ENCODE data around the gene RNF220. TPM values are rescaled to one million over a fixed set of nuclear protein-coding genes. Genes with fewer than 3 reads are reported as not detected.

The RNF220 gene
- total and polyA plus RNA-seq, 2 donors (not counting 3 experiments of a cell fraction or from before 2014, with no cell fraction given) = 62.7 to 66.6 TPM

DNA sequence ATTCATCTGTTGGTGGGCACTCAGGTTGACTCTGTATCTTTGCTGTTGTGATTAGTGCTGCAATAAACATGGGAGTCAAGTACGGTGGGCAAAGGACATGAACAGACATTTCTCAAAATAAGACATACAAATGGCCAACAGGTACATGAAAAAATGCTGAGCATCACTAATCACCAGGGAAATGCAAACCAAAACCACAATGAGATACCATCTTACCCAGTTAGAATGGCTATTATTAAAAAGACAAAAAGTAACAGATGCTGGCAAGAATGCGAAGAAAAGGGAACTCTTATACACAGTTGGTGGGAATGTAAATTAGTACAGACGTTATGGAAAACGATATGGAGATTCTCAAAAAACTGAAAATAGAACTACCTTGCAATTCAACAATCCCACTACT lies 170.3 kb downstream of the RNF220 start:
- Histone ChIP-seq H3K4me1 (ENCODE audit: control insufficient read depth, extremely low read depth, insufficient read depth, low read length) (no peaks in the 10 kb centered on the region), H3K4me3 (replicated peaks in 1 of 3; ENCODE audit: insufficient read depth in 1 of 3, low read depth in 1 of 3, low read length in 3 of 3) (no peak overlapping the region), H3K4me2 (ENCODE audit: insufficient read depth, low read length) (no peak overlapping the region), H3K9me1 (replicated peaks; ENCODE audit: control insufficient read depth, extremely low read depth, insufficient read depth, low read length) (no peaks in the 10 kb centered on the region), H2AFZ (ENCODE audit: low read depth, low read length) (no peak overlapping the region), H3K9ac (replicated peaks; ENCODE audit: extremely low read depth, insufficient read depth, low read length) (no peak overlapping the region), H3K27me3 (ENCODE audit: control insufficient read depth in 2 of 2, insufficient read depth in 2 of 2, low read length in 2 of 2) (peaks cover 8 to 9% of the 10 kb centered on the region in 2 experiments), H4K20me1 (replicated peaks; ENCODE audit: control insufficient read depth, extremely low read depth, insufficient read depth, low read length) (no peaks in the 10 kb centered on the region), H3K9me3 (replicated peaks; ENCODE audit: control insufficient read depth, insufficient read depth, low read length) (no peaks in the 10 kb centered on the region), H3K27ac (ENCODE audit: insufficient read depth, low read depth, low read length) (no peak overlapping the region), H3K79me2 (ENCODE audit: control insufficient read depth, insufficient read depth, low read length) (no peaks in the 10 kb centered on the region), H3K36me3 (ENCODE audit: control insufficient read depth in 2 of 2, extremely low read depth in 1 of 2, insufficient read depth in 2 of 2, low read length in 2 of 2) (no peaks in the 10 kb centered on the region)
- TF ChIP-seq, protein P1, sequence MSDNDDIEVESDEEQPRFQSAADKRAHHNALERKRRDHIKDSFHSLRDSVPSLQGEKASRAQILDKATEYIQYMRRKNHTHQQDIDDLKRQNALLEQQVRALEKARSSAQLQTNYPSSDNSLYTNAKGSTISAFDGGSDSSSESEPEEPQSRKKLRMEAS (IDR thresholded peaks at IDR 0.05; ENCODE audit: insufficient read depth, insufficient read length) = no peak
- TF ChIP-seq, protein P2, sequence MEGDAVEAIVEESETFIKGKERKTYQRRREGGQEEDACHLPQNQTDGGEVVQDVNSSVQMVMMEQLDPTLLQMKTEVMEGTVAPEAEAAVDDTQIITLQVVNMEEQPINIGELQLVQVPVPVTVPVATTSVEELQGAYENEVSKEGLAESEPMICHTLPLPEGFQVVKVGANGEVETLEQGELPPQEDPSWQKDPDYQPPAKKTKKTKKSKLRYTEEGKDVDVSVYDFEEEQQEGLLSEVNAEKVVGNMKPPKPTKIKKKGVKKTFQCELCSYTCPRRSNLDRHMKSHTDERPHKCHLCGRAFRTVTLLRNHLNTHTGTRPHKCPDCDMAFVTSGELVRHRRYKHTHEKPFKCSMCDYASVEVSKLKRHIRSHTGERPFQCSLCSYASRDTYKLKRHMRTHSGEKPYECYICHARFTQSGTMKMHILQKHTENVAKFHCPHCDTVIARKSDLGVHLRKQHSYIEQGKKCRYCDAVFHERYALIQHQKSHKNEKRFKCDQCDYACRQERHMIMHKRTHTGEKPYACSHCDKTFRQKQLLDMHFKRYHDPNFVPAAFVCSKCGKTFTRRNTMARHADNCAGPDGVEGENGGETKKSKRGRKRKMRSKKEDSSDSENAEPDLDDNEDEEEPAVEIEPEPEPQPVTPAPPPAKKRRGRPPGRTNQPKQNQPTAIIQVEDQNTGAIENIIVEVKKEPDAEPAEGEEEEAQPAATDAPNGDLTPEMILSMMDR (IDR thresholded peaks at IDR 0.05; ENCODE audit: extremely low read depth in 1 of 2, insufficient read depth in 1 of 2, low read depth in 1 of 2, low read length in 2 of 2) = no peak
- TF ChIP-seq JUN (IDR thresholded peaks at IDR 0.05; ENCODE audit: borderline replicate concordance, insufficient read depth, insufficient read length, low read depth) = no peak
- no peak for TF ChIP-seq EZH2 (IDR thresholded peaks at IDR 0.05; ENCODE audit: borderline replicate concordance, low read depth, low read length, severe bottlenecking)
- TF ChIP-seq POLR2A (IDR thresholded peaks at IDR 0.05; ENCODE audit: low read depth, low read length) = no peak
- TF ChIP-seq POLR2AphosphoS5 (IDR thresholded peaks at IDR 0.05; ENCODE audit: insufficient read depth, low read depth, low read length) = no peak
- no peak for TF ChIP-seq MYC (IDR thresholded peaks at IDR 0.05; ENCODE audit: low read depth, low read length)
- no peak for TF ChIP-seq GATA2 (IDR thresholded peaks at IDR 0.05; ENCODE audit: insufficient read depth, insufficient read length, low read depth, low read length)
- no peak for TF ChIP-seq FOS (IDR thresholded peaks at IDR 0.05; ENCODE audit: borderline replicate concordance, insufficient read depth, low read length)
- intact Hi-C loops (cut with micrococcal nuclease) (no loop called here), dilution Hi-C loops (cut with MboI; ENCODE audit: extremely low pct_ligation_motif_present, low sequenced_read_pairs) (no loop called here)
- no TSS peak for BruUV-seq (replicated peaks)
- no peak for FAIRE-seq
- POLR2A ChIA-PET = no interaction called here
- CTCF ChIA-PET = interaction anchor here (1.9 to 2.3 kb wide), 2 partner anchors 18 to 197 kb away, joined by 4 to 7 read pairs; no protein-coding TSS in a partner anchor
- DNase-seq (ENCODE audit: low read depth, low spot score) = no peak
